DOHH2 (cell line): ENCODE data around the gene TMEM140.

Experiments
- H3F3A ChIP-seq: fragments of 200-600 bp; sonication (generic), shearing (Covaris generic); 2 replicates; pipeline ENCODE4 v1.6.0; 2016; ENCODE audit warnings: antibody characterized with exemption, mild to moderate bottlenecking; ENCODE audit not compliant: control insufficient read depth, insufficient read depth
- H3K27ac ChIP-seq: fragments of 200-600 bp; sonication (generic); 2 replicates; pipeline ENCODE4 v1.5.1; 2014; ENCODE audit warnings: low read depth, mild to moderate bottlenecking, low read length, moderate library complexity
- H3K27me3 ChIP-seq: fragments of 200-600 bp; sonication (generic); 2 replicates; pipeline ENCODE4 v1.6.1; 2014; ENCODE audit warnings: mild to moderate bottlenecking, low read length, mixed read lengths; ENCODE audit not compliant: control insufficient read depth
- H3K36me3 ChIP-seq: fragments of 200-600 bp; sonication (generic); 2 replicates; pipeline ENCODE4 v1.6.1; 2014; ENCODE audit warnings: mild to moderate bottlenecking, low read length, moderate library complexity, mixed read lengths; ENCODE audit not compliant: control insufficient read depth
- H3K4me1 ChIP-seq: fragments of 200-600 bp; sonication (generic); 2 replicates; pipeline ENCODE4 v1.6.1; 2014; ENCODE audit warnings: mild to moderate bottlenecking, low read length, mixed read lengths; ENCODE audit not compliant: control insufficient read depth
- H3K4me2 ChIP-seq: fragments of 200-600 bp; sonication (generic); 2 replicates; pipeline ENCODE4 v1.6.0; 2014; ENCODE audit warnings: mild to moderate bottlenecking, low read length, moderate library complexity
- H3K4me3 ChIP-seq: fragments of 200-600 bp; sonication (generic); 2 replicates; pipeline ENCODE4 v1.5.1; 2014; ENCODE audit warnings: mild to moderate bottlenecking, low read length, mixed read lengths
- H3K79me2 ChIP-seq: fragments of 200-600 bp; sonication (generic); 2 replicates; pipeline ENCODE4 v1.6.1; 2014; ENCODE audit warnings: mild to moderate bottlenecking, low read length, mixed read lengths; ENCODE audit not compliant: control insufficient read depth
- H3K9me2 ChIP-seq: fragments of 200-600 bp; sonication (generic); replicated peaks from 2 replicates; pipeline ENCODE4 v1.6.1; 2014; ENCODE audit warnings: mild to moderate bottlenecking, low read length, mixed read lengths; ENCODE audit not compliant: control insufficient read depth
- H3K9me3 ChIP-seq: fragments of 200-600 bp; sonication (generic); 2 replicates; pipeline ENCODE4 v1.6.1; 2014; ENCODE audit warnings: antibody characterized with exemption, low read length, mixed read lengths; ENCODE audit not compliant: control insufficient read depth, insufficient read depth
- H4K20me1 ChIP-seq: fragments of 200-600 bp; sonication (generic); 2 replicates; pipeline ENCODE4 v1.6.0; 2014; ENCODE audit warnings: low read depth, mild to moderate bottlenecking, antibody characterized with exemption, low read length, moderate library complexity; ENCODE audit not compliant: control insufficient read depth, insufficient read depth
- EZH2phosphoT487 ChIP-seq: fragments of 200-600 bp; sonication (generic); IDR thresholded peaks from 2 replicates; pipeline ENCODE4 v1.6.1; 2017; ENCODE audit warnings: borderline replicate concordance, mild to moderate bottlenecking, antibody characterized with exemption, low read length, moderate library complexity, mixed read lengths
- TF ChIP-seq, protein P1 (sequence below): fragments of 200-600 bp; sonication (generic); IDR thresholded peaks from one replicate; pipeline ENCODE4 v1.5.1; 2014; ENCODE audit warnings: antibody characterized with exemption, mild to moderate bottlenecking, low read depth, low read length; ENCODE audit not compliant: poor library complexity, severe bottlenecking

The TMEM140 gene

DNA sequence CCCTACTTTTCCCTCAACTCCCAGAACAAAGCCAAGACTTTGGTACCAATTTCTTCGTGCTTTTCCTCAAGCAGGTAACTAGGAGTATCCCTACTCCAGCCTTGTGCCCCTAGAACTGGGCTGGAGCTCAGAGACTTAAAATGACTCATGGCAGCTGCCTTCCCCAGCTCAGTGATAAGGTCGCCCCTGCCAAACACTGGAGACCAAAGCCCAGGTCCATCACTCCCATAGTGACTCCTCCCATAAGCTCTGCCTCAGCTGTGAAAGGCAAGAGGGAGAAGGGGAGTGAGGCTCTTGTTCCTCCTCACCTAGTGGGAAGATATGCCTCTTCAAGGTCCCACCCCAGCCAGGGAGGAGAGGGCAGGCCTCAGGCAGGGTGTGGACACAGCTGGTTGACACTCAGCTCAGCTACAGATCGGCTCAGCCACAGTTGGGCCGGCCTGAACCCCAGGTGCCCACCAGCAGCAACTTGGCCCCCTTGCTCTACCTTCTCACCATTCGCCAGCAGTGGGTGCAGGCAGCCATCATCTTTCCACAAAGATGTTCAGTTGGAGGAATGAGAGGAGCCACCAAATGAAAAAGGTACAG lies 36.5 kb downstream of the TMEM140 start:
- Histone ChIP-seq H4K20me1 (no peaks in the 10 kb centered on the region), H3K27me3 (no peaks in the 10 kb centered on the region), H3K4me3 (no peak overlapping the region), H3K4me2 (no peak overlapping the region), H3F3A (no peaks in the 10 kb centered on the region), H3K9me2 (no peaks in the 10 kb centered on the region), H3K27ac (no peak overlapping the region), H3K36me3 (peaks cover 83% of the 10 kb centered on the region), H3K79me2 (no peaks in the 10 kb centered on the region), H3K4me1 (no peaks in the 10 kb centered on the region), H3K9me3 (peaks cover 31% of the 10 kb centered on the region)
- TF ChIP-seq, protein P1, sequence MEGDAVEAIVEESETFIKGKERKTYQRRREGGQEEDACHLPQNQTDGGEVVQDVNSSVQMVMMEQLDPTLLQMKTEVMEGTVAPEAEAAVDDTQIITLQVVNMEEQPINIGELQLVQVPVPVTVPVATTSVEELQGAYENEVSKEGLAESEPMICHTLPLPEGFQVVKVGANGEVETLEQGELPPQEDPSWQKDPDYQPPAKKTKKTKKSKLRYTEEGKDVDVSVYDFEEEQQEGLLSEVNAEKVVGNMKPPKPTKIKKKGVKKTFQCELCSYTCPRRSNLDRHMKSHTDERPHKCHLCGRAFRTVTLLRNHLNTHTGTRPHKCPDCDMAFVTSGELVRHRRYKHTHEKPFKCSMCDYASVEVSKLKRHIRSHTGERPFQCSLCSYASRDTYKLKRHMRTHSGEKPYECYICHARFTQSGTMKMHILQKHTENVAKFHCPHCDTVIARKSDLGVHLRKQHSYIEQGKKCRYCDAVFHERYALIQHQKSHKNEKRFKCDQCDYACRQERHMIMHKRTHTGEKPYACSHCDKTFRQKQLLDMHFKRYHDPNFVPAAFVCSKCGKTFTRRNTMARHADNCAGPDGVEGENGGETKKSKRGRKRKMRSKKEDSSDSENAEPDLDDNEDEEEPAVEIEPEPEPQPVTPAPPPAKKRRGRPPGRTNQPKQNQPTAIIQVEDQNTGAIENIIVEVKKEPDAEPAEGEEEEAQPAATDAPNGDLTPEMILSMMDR, result no peak
- TF ChIP-seq EZH2phosphoT487, result no peak

DNA sequence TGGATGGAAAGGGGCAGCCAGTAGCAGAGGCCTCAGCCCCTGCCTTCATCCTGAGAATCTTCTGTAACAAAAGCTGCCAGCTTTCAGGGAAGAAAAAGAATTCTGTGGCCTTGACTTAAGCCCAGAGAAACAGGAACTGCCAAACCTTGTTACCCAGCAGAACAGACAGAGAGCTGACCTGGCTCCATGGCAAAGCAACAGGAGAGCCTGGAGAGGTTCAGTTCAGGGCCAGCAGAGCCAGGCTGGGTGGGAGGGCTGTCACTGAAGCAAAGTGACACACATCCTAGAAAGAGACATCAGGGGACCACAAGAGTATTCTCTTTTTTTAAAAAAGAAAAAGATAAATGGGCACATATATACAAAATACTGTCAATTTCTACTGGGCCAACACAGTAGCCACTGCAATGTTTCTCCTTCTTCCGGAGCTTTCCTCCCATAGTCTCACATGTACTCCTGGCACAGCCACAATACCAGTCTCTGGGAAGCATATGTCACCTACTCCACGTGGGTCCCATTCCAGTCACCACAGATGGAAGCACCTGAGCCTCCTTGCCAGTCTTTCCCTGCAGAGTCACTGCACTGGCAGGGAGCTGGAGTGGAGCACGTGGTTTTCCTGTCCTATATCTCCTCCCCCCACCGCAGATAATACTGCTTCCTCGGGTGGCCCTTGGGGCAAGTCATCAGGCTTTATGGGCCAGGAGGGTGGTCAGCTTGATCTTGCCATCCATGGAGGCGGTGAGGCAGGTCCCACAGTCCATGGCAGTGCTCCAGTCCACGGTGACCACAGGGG lies 37.8 kb downstream of the TMEM140 start:
- Histone ChIP-seq H3K9me3 (peaks cover 20% of the 10 kb centered on the region), H3K36me3 (peaks cover 70% of the 10 kb centered on the region), H3K27me3 (no peaks in the 10 kb centered on the region), H3K4me3 (no peak overlapping the region), H3K4me1 (no peaks in the 10 kb centered on the region), H3K9me2 (no peaks in the 10 kb centered on the region), H3K79me2 (no peaks in the 10 kb centered on the region), H3F3A (no peaks in the 10 kb centered on the region), H3K4me2 (no peak overlapping the region), H3K27ac (no peak overlapping the region), H4K20me1 (no peaks in the 10 kb centered on the region)
- TF ChIP-seq, protein P1, result no peak
- no peak for TF ChIP-seq EZH2phosphoT487

DNA sequence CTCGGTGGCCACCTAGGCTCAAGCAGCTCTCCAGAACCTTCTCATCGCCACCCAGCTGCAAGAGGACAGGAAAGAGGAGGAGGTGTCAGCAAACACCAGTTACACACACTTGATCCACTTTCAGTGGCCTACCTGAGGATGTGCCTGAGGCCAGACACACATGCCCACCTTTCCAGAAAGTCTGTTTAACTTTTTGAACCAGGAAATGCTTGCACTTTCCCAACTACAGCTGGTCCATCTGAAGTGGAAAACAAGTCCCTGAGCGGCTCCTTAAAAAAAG lies 38.3 kb downstream of the TMEM140 start:
- H3K27ac ChIP-seq, result no peak overlapping the region
- H3K36me3 ChIP-seq, result peaks cover 65% of the 10 kb centered on the region
- H3K79me2 ChIP-seq, result no peaks in the 10 kb centered on the region
- no peaks in the 10 kb centered on the region for H3K27me3 ChIP-seq
- no peaks in the 10 kb centered on the region for H3F3A ChIP-seq
- TF ChIP-seq, protein P1, result no peak
- no peak for TF ChIP-seq EZH2phosphoT487
- peaks cover 15% of the 10 kb centered on the region for H3K9me3 ChIP-seq
- H3K4me2 ChIP-seq, result no peak overlapping the region
- H3K4me3 ChIP-seq, result no peak overlapping the region
- H3K9me2 ChIP-seq, result no peaks in the 10 kb centered on the region
- H4K20me1 ChIP-seq, result no peaks in the 10 kb centered on the region
- no peaks in the 10 kb centered on the region for H3K4me1 ChIP-seq
